Activated T-cell treated with anti-CD3 and anti-CD28 coated beads, Interleukin-2, amount 50 U/mL, for 72 hours (primary cell): ENCODE results near the gene MAP7D2. TPM values are rescaled to one million over a fixed set of nuclear protein-coding genes. Genes with fewer than 3 reads are reported as not detected.
"Not testable (repeated sequence)": the region's sequence is repeated elsewhere in the genome, so short reads cannot be mapped to it uniquely, and the experiment has no call there.

ENCODE experiments used
- ATAC-seq, 2 donors: fragments of 150-1000 bp; cut with Tn5 transposase; replicated peaks in 1 of 2; 2 replicates each; pipeline ENCODE4 v1.10.0; 2021; ENCODE audit warnings: moderate library complexity in 2 of 2, mild to moderate bottlenecking in 1 of 2
- DNase-seq, 2 donors: peaks; one replicate each; pipeline ENCODE4 v3.0.0; 2021 to 2022; ENCODE audit warnings: mixed read lengths in 1 of 2
- H3K27ac Mint-ChIP-seq: one replicate; pipeline ENCODE4 v1.8.0; 2022; ENCODE audit warnings: mild to moderate bottlenecking, moderate library complexity, mixed read lengths
- H3K27me3 Mint-ChIP-seq: one replicate; pipeline ENCODE4 v1.8.0; 2022; ENCODE audit warnings: low read depth, mixed read lengths
- H3K36me3 Mint-ChIP-seq, 2 donors: one replicate each; pipeline ENCODE4 v1.8.0; 2022; ENCODE audit warnings: mixed read lengths in 2 of 2, mild to moderate bottlenecking in 1 of 2; ENCODE audit not compliant: insufficient read depth in 2 of 2
- H3K4me1 Mint-ChIP-seq: one replicate; pipeline ENCODE4 v1.8.0; 2022; ENCODE audit warnings: low read depth, mixed read lengths
- H3K4me3 Mint-ChIP-seq, 2 donors: one replicate each; pipeline ENCODE4 v1.8.0; 2022; ENCODE audit warnings: mild to moderate bottlenecking in 2 of 2, mixed read lengths in 2 of 2, moderate library complexity in 2 of 2
- H3K9me3 Mint-ChIP-seq, 2 donors: one replicate each; pipeline ENCODE4 v1.8.0; 2022; ENCODE audit warnings: mixed read lengths in 2 of 2
- total RNA-seq, 2 donors: library from RNA; stranded (reverse); gene quantifications; one replicate each; pipeline ENCODE4 v1.2.3, GENCODE V29; 2022

Gene MAP7D2
- total RNA-seq: under 1 TPM; 0.12 to 0.96 TPM

GRCh38 chrX:20116577-20117240, at the start of gene MAP7D2:
TSS of gene MAP7D2 (minus strand) at chrX:20116907. CDS start at chrX:20116879, 28 bp downstream.
- Mint-ChIP-seq H3K36me3 (peaks cover 0 to 2% of the 10 kb centered on the region in 2 donors), H3K27ac (no peak within 1 kb of the TSS), H3K9me3 (no peaks in the 10 kb centered on the region), H3K4me1 (peaks cover 19% of the 10 kb centered on the region), H3K4me3 (peak within 1 kb of the TSS; percentile 54 to 66), H3K27me3 (peaks cover 27% of the 10 kb centered on the region)
- DNase-seq: no peak
- ATAC-seq: peak; percentile 30 to 40

GRCh38 chrX:20162516-20162915, 45.8 kb upstream of the MAP7D2 start:
- not testable (repeated sequence) for H3K27me3 Mint-ChIP-seq, H3K4me1 Mint-ChIP-seq, H3K36me3 Mint-ChIP-seq, H3K27ac Mint-ChIP-seq, H3K9me3 Mint-ChIP-seq, ATAC-seq, H3K4me3 Mint-ChIP-seq, DNase-seq

DNA sequence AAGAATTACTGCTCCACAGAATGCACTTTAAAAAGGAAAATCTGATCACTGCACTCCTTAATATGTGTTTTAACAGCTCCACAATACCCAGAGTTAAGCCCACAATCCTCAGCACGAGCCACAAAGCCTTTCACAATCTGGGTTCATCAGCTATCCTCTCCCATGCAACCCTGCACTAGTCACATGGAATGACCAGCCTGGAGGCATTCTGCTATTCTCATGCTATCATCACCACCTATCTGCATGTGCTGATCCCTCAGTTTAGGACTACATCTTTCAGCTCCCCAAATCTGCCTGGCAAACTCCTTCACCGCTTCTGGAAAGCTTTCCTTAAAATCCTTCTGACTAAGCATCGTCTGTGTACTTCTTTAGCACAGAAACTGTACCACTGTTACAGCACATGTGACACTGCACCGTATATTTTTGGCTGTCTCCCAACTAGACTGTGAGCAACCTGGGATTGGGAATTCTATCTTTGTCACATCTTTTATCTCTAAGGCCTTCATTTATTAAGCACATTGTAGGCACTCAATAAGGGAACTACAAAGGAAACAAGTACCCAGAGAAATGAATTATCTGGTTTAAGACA, 43.2 kb upstream of the MAP7D2 start:
- no peak for DNase-seq
- H3K4me1 Mint-ChIP-seq: no peaks in the 10 kb centered on the region
- peaks cover 7 to 9% of the 10 kb centered on the region in 2 donors for H3K36me3 Mint-ChIP-seq
- H3K4me3 Mint-ChIP-seq: no peak overlapping the region
- no peak overlapping the region for H3K27ac Mint-ChIP-seq
- peaks cover 5% of the 10 kb centered on the region for H3K27me3 Mint-ChIP-seq
- no peak for ATAC-seq
- no peaks in the 10 kb centered on the region for H3K9me3 Mint-ChIP-seq

GRCh38 chrX:20151689-20152088, 35.0 kb upstream of the MAP7D2 start:
- DNase-seq (no peak), ATAC-seq (no peak)
- H3K4me3 Mint-ChIP-seq: no peak overlapping the region
- no peak overlapping the region for H3K27ac Mint-ChIP-seq
- peaks cover 10% of the 10 kb centered on the region for H3K27me3 Mint-ChIP-seq
- peaks cover 4 to 10% of the 10 kb centered on the region in 2 donors for H3K36me3 Mint-ChIP-seq
- no peaks in the 10 kb centered on the region for H3K9me3 Mint-ChIP-seq
- H3K4me1 Mint-ChIP-seq: peaks cover 5% of the 10 kb centered on the region

DNA sequence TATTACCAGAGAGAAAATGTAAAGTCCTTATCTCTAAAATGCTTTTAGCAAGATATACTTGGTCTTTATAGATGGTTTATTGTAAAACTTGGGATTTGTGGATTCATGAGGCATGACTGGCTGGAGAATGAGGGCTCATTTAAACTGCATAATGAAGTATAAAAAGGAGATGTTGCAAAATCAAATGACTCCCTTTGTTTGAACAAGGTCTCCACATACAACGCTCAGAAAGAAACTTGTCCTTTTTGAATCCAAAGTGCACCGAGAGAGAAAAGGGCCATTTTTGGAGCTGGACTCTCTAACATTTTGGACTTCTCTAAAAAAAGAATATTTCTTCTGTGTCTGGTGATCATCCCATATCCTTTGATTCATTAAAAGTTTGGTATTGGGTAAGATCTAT, 32.6 kb upstream of the MAP7D2 start:
- Mint-ChIP-seq H3K4me3 (no peak overlapping the region), H3K27ac (no peak overlapping the region), H3K4me1 (peaks cover 13% of the 10 kb centered on the region), H3K27me3 (peaks cover 5% of the 10 kb centered on the region), H3K9me3 (no peaks in the 10 kb centered on the region), H3K36me3 (peaks cover 2 to 10% of the 10 kb centered on the region in 2 donors)
- ATAC-seq (no peak), DNase-seq (no peak)

- no peak overlapping the region for H3K4me3 Mint-ChIP-seq
- no peak for ATAC-seq
- no peak overlapping the region for H3K27ac Mint-ChIP-seq
- no peaks in the 10 kb centered on the region for H3K9me3 Mint-ChIP-seq
- H3K4me1 Mint-ChIP-seq: peaks cover 30% of the 10 kb centered on the region
- DNase-seq: no peak
- H3K36me3 Mint-ChIP-seq: peaks cover 0 to 3% of the 10 kb centered on the region in 2 donors
- peaks cover 5% of the 10 kb centered on the region for H3K27me3 Mint-ChIP-seq
These were observed 30.9 kb upstream of the MAP7D2 start for GRCh38 chrX:20147561-20147960.

DNA sequence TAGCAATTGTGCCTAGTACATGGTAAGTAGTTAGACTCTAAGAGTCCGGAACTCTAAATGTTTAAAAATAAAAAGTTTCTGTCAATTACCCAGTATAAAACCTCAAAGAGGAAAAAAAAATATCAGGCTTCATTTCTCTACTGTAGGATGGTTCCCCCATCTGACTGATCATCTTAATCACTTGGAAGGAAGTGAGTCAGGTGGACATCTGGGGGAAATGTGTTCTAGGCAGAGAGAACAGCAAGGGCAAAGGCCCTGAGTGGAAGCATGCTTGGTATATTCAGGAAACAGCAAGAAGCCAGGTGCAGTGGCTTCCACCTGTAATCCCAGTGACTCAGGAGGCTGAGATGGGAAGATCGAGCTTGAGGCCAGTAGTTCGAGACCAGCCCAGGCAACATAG, 27.8 kb upstream of the MAP7D2 start:
- ATAC-seq (peak in 1 of 2 donors; percentile 25), DNase-seq (peak in 1 of 2 donors; percentile 16)
- Mint-ChIP-seq H3K4me3 (no peak overlapping the region), H3K27me3 (peaks cover 5% of the 10 kb centered on the region), H3K27ac (peak overlapping the region; percentile 9), H3K9me3 (no peaks in the 10 kb centered on the region), H3K36me3 (peaks cover 0 to 10% of the 10 kb centered on the region in 2 donors), H3K4me1 (peaks cover 41% of the 10 kb centered on the region)

DNA sequence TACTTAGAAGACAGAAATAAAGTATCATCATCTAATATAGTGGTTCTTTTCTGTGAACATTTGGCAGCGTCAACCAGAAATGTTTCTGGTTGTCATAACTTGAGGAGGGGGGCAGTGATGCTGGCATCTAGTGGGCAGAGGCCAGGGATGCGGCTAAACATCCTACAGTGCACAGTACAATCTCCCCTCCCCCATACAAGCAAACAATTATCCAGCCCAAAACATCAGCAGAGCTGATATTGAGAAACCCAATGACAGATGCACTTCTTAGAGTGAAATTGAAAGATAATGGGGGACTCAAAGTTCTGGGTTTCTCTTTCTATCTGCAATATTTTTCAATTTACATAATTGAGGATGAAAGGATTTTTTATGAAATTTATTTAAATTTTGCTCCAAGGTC, 26.9 kb upstream of the MAP7D2 start:
- Mint-ChIP-seq H3K36me3 (peaks cover 3 to 19% of the 10 kb centered on the region in 2 donors), H3K4me1 (peaks cover 50% of the 10 kb centered on the region), H3K9me3 (no peaks in the 10 kb centered on the region), H3K27me3 (peaks cover 5% of the 10 kb centered on the region), H3K27ac (no peak overlapping the region), H3K4me3 (no peak overlapping the region)
- DNase-seq (no peak), ATAC-seq (no peak)

- DNase-seq (no peak), ATAC-seq (no peak)
- Mint-ChIP-seq H3K9me3 (no peaks in the 10 kb centered on the region), H3K27me3 (peaks cover 3% of the 10 kb centered on the region), H3K36me3 (peaks cover 3 to 19% of the 10 kb centered on the region in 2 donors), H3K4me3 (peak overlapping the region; percentile 51 to 71), H3K4me1 (peaks cover 53% of the 10 kb centered on the region), H3K27ac (peak overlapping the region; percentile 50)
These were observed 26.4 kb upstream of the MAP7D2 start for GRCh38 chrX:20143111-20143510.

DNA sequence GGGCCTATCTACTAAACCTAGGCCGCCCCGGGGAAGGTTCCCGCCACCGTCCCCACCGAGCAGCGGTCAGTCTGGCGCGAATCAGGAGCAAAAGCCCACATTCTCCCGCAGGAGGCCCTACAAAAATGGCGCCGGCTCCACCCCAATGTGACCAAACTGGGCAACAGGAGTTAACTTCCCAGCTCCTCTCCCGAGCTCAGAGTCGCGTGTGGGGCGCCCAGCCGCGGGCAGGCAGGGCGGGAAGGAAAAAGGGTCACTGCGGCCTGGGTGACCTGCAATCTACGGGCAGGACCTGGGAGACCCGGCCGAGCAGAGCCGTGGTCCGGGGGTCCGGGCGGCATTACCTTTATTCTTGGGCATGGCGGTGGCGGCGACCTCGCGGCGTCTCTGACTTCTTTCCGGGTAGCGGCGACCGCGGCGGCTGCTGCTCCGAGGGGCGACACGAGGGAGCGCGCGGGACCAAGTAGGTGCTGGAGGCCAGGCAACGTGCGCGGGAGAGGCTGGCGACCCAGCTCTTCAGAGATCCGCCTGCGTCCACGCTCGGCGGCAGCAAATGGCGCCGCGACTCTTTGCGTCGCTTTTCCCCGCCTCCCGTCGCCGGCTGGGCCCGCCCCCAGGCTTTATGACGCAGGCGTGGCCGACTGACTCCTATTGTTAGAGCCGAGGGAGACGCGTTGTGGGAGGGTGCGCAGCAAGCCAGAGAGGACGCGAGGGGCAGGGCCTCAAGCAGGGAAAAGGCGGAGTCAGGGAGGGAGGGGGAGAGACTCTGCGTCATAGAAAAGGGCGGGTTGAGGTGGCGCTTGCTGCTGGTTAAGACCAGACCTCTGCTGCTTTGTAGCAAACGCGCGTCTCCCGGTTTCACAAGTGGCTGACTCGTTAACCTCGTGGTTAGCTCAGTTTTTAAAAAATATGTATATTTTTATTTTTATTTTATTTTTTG, 24.8 kb upstream of the MAP7D2 start, which contains the start of gene EIF1AX:
Gene EIF1AX (minus strand): TSS at position 558 of the 940 bp plus-strand sequence. CDS start 198 bp downstream, at position 360.
- Mint-ChIP-seq H3K36me3 (peaks cover 3 to 23% of the 10 kb centered on the region in 2 donors), H3K27ac (peak within 1 kb of the TSS; percentile 88), H3K4me3 (peak within 1 kb of the TSS; percentile 91 to 95), H3K27me3 (no peaks in the 10 kb centered on the region), H3K4me1 (peaks cover 60% of the 10 kb centered on the region), H3K9me3 (no peaks in the 10 kb centered on the region)
- DNase-seq: peak; percentile 94 to 99
- peak; percentile 98 to 99 for ATAC-seq

- Mint-ChIP-seq H3K4me3 (peak overlapping the region; percentile 91 to 95), H3K9me3 (no peaks in the 10 kb centered on the region), H3K4me1 (peaks cover 71% of the 10 kb centered on the region), H3K27me3 (no peaks in the 10 kb centered on the region), H3K36me3 (peaks cover 5 to 33% of the 10 kb centered on the region in 2 donors), H3K27ac (peak overlapping the region; percentile 88)
- DNase-seq (no peak), ATAC-seq (no peak)
These were observed 23.7 kb upstream of the MAP7D2 start for GRCh38 chrX:20140420-20140819.

GRCh38 chrX:20139966-20140365, 23.3 kb upstream of the MAP7D2 start:
- Mint-ChIP-seq H3K4me1 (peaks cover 71% of the 10 kb centered on the region), H3K27ac (peak overlapping the region; percentile 88), H3K27me3 (no peaks in the 10 kb centered on the region), H3K36me3 (peaks cover 5 to 36% of the 10 kb centered on the region in 2 donors), H3K9me3 (no peaks in the 10 kb centered on the region), H3K4me3 (peak overlapping the region; percentile 91 to 95)
- DNase-seq: no peak
- no peak for ATAC-seq

- H3K36me3 Mint-ChIP-seq: peaks cover 5 to 52% of the 10 kb centered on the region in 2 donors
- peaks cover 56% of the 10 kb centered on the region for H3K4me1 Mint-ChIP-seq
- H3K4me3 Mint-ChIP-seq: no peak overlapping the region
- DNase-seq: no peak
- no peaks in the 10 kb centered on the region for H3K27me3 Mint-ChIP-seq
- H3K9me3 Mint-ChIP-seq: no peaks in the 10 kb centered on the region
- peak overlapping the region; percentile 91 for H3K27ac Mint-ChIP-seq
- no peak for ATAC-seq
These were observed 19.2 kb upstream of the MAP7D2 start for GRCh38 chrX:20135944-20136343.
